ENCODE measurements around the gene LHFPL3.
"Not testable (repeated sequence)": the region's sequence is repeated elsewhere in the genome, so short reads cannot be mapped to it uniquely, and the experiment has no call there.

The LHFPL3 gene

DNA sequence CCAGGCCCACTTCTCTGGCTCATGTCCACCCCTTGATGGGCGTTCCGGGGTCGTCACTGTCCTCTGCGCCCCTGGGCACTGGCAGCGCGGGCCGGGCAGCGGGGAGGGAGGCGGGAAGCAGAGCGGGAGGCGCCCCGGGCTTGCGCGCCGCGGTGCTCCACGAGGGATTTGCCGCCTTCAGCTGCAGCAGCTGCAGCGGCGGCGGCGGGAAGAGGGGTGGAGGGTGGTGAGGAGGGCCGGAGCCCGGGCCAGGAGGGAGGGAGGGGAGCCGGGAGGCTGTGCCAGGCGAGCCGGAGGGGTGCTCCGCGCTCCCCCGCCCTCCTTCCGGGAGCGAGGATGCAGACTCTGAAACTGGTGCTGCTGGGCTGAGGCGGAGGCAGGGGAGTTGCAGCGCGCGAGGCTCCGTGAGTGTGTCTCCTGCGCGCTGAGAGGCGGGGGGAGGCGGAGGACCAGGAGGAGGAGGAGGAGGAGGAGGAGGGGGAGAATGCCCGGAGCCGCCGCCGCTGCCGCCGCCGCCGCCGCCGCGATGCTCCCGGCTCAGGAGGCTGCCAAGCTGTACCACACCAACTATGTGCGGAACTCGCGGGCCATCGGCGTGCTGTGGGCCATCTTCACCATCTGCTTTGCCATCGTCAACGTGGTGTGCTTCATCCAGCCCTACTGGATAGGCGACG is at the start of gene LHFPL3:
TSS of gene LHFPL3 (plus strand) at position 308 of the 674 bp plus-strand sequence.
- H3K27ac ChIP-seq, result no peak within 1 kb of the TSS
- TF ChIP-seq ZFX (IDR thresholded peaks at IDR 0.05), result no peak
- TF ChIP-seq, protein P1, sequence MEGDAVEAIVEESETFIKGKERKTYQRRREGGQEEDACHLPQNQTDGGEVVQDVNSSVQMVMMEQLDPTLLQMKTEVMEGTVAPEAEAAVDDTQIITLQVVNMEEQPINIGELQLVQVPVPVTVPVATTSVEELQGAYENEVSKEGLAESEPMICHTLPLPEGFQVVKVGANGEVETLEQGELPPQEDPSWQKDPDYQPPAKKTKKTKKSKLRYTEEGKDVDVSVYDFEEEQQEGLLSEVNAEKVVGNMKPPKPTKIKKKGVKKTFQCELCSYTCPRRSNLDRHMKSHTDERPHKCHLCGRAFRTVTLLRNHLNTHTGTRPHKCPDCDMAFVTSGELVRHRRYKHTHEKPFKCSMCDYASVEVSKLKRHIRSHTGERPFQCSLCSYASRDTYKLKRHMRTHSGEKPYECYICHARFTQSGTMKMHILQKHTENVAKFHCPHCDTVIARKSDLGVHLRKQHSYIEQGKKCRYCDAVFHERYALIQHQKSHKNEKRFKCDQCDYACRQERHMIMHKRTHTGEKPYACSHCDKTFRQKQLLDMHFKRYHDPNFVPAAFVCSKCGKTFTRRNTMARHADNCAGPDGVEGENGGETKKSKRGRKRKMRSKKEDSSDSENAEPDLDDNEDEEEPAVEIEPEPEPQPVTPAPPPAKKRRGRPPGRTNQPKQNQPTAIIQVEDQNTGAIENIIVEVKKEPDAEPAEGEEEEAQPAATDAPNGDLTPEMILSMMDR (conservative IDR thresholded peaks at IDR 0.05), result no peak

DNA sequence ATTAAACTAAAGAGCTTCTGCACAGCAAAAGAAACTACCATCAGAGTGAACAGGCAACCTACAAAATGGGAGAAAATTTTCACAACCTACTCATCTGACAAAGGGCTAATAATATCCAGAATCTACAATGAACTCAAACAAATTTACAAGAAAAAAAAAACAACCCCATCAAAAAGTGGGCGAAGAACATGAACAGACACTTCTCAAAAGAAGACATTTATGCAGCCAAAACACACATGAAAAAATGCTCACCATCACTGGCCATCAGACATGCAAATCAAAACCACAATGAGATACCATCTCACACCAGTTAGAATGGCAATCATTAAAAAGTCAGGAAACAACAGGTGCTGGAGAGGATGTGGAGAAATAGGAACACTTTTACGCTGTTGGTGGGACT is 46.7 kb upstream of the LHFPL3 start:
- not testable (repeated sequence) for H3K27ac ChIP-seq

DNA sequence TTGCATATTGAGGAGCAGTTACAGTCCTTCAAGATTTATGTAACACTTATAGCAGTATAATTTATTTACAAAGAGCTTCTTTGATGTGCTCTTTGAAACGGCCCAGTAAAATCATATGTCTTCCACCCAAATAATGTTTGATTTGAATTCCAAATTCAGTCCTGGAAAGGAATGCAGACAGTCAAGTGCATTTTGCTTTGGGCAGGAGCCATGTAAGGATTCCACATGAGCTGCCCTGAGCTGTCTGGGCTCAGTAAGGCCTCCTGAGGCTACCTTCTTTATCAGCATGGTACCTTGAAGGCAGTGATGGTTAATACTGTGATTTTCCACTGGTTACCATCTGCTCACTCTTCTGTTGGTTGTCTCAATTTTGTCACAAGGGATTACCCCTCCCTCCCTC is 41.6 kb upstream of the LHFPL3 start:
- TF ChIP-seq, protein P1 (conservative IDR thresholded peaks at IDR 0.05), result no peak
- no peak for TF ChIP-seq ZFX (IDR thresholded peaks at IDR 0.05)
- H3K27ac ChIP-seq, result no peak overlapping the region

DNA sequence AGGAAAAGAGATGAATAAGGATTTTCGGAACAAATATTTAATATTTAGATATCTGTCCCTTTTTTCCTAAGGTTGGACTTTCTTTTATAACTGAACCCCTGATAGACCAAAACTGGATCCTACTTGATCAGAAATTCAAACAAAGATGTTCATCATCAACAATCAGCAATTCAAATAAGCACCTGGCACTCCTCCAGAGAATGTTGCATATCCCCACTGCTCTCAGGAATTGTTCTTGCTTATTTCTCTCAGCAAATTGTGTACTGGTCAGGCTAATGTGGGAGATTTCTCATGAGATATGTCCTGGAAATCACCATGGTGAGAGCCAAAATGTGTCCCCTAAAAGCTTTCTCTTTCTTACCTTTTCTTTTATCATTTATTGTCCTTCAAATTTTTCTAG is 40.3 kb upstream of the LHFPL3 start:
- TF ChIP-seq, protein P1 (conservative IDR thresholded peaks at IDR 0.05), result no peak
- no peak for TF ChIP-seq ZFX (IDR thresholded peaks at IDR 0.05)
- H3K27ac ChIP-seq, result no peak overlapping the region

DNA sequence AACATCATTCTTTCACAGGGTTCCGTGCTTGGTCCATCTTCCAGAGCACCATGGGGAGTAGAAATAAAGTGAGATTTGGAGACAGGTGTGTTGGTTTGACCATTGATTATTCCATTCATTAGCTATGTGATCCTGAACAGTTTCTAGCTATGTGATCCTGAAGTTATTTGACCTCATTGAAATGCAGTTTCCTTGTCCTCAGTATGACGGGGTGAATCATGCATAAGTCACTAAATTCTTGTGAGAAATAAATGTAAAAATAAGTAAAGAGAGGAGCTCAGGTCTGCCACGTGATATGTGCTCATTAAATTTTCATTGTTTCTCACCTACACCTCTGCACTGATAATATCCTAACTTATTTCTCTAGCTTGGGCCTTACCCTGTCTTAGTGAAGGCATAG is 34.1 kb upstream of the LHFPL3 start:
- TF ChIP-seq, protein P1 (conservative IDR thresholded peaks at IDR 0.05), result no peak
- TF ChIP-seq ZFX (IDR thresholded peaks at IDR 0.05), result no peak
- H3K27ac ChIP-seq, result no peak overlapping the region

DNA sequence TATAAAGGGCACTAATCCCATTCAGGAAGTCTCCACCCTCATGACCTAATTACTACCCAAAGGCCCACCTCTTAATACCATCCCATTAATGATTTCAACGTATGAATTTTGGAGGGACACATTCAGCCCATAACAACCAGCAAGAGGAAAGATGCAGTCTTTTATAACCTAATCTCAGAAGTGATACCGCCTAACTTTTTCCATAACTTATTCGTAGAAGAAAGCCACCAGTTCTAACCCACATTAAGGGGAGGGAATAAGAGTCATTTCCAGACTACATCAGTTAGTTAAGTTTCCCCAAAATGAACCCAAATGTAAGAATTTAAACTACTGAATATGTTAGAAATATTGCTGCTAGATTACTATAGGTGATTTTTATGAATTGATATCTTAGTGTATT is 32.1 kb upstream of the LHFPL3 start:
- TF ChIP-seq ZFX (IDR thresholded peaks at IDR 0.05), result no peak
- TF ChIP-seq, protein P1 (conservative IDR thresholded peaks at IDR 0.05), result no peak
- H3K27ac ChIP-seq, result no peak overlapping the region

DNA sequence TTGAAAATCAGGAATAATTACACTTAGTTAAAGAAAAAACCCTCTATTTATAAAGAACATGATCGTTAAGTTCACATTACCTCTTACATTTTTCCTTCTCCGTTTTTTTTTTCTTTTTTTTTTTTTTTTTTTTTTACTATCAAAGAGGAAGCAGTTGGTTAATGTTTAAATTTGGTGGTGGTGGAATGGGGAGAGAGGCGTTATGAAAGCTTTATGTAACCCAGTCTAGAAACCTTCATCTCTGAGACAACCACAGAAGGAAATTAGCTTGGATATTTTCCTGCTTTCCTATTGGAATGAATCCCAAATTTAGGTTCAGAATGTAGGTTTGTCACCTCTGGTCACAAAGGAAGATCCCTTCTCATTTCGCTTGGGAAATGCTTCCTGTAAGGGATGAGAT is 31.5 kb upstream of the LHFPL3 start:
- H3K27ac ChIP-seq, result no peak overlapping the region
- TF ChIP-seq, protein P1 (conservative IDR thresholded peaks at IDR 0.05), result no peak
- TF ChIP-seq ZFX (IDR thresholded peaks at IDR 0.05), result no peak

DNA sequence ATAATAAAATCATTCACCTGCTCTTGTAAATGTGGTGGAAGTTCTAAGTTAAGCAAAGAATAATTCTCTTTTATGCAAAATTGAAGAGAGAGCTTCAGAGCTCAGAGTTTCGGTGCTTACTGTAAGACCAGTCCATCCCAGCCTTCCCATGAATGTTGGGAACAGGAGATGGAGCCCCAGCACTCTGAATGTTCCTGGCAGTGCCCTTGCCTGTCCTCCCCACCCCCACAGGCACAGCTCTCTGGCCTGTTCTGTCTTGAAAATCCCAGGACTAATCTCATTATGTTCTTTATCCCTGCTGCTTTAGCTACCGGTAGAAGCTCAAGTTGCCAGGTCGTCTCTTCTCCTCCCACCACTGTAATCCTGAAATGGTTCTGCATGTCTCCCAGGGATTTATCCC is 29.1 kb upstream of the LHFPL3 start:
- no peak overlapping the region for H3K27ac ChIP-seq
- no peak for TF ChIP-seq ZFX (IDR thresholded peaks at IDR 0.05)
- TF ChIP-seq, protein P1 (conservative IDR thresholded peaks at IDR 0.05), result no peak

All from C4-2B (cell line).